ENCODE measurements around the gene UBTD2. TPM values are rescaled to one million over a fixed set of nuclear protein-coding genes. Genes with fewer than 3 reads are reported as not detected.
A peak's percentile ranks its signal among the peaks of the same experiment; 100 is the strongest.

UBTD2 gene
- total RNA-seq, 4 donors from 2014 or later: 9.1 to 14.7 (median 12.3) TPM

DNA sequence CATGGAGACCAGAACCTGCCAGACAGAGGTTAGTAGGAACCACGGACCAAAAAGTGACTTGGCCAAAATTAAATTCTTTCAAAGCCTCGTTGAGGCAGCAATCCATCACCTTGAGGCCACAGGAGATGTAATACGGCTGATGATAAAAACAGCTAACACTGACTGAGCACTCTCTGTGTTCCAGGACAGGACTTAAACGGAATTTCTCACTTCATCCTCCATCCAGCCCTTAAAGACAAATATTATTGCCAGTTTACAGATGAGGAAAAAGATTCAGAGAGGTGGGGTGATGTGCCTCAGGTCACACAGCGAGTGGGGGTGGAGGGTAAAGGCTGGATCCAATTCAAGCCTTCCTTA lies 120.6 kb downstream of the UBTD2 start:
- Histone ChIP-seq H3K36me3 (no peaks in the 10 kb centered on the region), H3K27me3 (no peaks in the 10 kb centered on the region), H3K27ac (peak overlapping the region in 2 of 4 donors; percentile 2 to 9), H3K4me1 (peaks cover 0 to 67% (median 22%) of the 10 kb centered on the region in 3 donors), H3K9me3 (no peaks in the 10 kb centered on the region), H3K4me3 (no peak overlapping the region)
- WGBS, 2 donors: 58 to 70% methylated on average over 5 of the region's 5 CpGs
- no peak for DNase-seq
- intact Hi-C loops (cut with DNase I): no loop called here
- no peak for TF ChIP-seq POLR2A (IDR thresholded peaks at IDR 0.05)
- TF ChIP-seq, protein P1, sequence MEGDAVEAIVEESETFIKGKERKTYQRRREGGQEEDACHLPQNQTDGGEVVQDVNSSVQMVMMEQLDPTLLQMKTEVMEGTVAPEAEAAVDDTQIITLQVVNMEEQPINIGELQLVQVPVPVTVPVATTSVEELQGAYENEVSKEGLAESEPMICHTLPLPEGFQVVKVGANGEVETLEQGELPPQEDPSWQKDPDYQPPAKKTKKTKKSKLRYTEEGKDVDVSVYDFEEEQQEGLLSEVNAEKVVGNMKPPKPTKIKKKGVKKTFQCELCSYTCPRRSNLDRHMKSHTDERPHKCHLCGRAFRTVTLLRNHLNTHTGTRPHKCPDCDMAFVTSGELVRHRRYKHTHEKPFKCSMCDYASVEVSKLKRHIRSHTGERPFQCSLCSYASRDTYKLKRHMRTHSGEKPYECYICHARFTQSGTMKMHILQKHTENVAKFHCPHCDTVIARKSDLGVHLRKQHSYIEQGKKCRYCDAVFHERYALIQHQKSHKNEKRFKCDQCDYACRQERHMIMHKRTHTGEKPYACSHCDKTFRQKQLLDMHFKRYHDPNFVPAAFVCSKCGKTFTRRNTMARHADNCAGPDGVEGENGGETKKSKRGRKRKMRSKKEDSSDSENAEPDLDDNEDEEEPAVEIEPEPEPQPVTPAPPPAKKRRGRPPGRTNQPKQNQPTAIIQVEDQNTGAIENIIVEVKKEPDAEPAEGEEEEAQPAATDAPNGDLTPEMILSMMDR (IDR thresholded peaks at IDR 0.05): no peak

DNA sequence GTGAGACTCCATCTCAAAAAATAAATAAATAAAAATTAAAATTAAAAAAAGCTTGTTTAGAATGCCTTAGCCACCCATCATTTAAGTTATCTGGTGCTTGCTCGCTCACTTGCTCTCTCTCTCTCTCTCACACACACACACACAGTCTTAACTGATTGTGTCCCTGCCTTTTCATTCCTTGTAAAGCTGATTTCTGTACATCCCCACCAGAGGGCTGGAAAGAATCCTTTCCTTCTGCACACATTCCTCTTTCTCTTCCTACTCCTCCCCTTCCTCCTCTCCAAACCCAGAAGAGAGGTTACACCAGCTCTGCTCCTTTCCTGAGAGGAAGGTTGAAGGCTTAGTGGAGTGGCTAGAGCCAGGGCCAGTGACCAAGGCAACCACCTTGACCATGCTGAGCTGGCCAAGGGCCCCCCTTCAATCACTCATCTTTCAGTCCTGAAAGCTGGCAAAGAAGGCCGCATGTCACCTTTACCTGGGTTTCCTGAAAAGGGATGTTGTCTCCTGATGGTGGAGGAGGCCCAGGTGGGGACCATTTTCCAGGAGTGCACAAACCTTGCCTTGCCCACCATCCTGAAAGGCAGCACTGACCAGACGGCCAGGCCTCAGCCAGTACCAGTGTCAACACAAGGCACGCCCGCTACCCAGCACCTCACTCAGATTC lies 121.1 kb downstream of the UBTD2 start:
- H3K27me3 ChIP-seq: no peaks in the 10 kb centered on the region
- no peak for TF ChIP-seq POLR2A (IDR thresholded peaks at IDR 0.05)
- TF ChIP-seq, protein P1 (IDR thresholded peaks at IDR 0.05): no peak
- 84 to 87% methylated on average over 2 to 3 of the region's 5 CpGs for WGBS, 2 donors
- no peaks in the 10 kb centered on the region for H3K36me3 ChIP-seq
- intact Hi-C loops (cut with DNase I): no loop called here
- H3K4me1 ChIP-seq: peaks cover 0 to 62% (median 18%) of the 10 kb centered on the region in 3 donors
- no peak for DNase-seq
- H3K4me3 ChIP-seq: no peak overlapping the region
- H3K9me3 ChIP-seq: no peaks in the 10 kb centered on the region
- peak overlapping the region in 1 of 4 donors; percentile 2 for H3K27ac ChIP-seq

DNA sequence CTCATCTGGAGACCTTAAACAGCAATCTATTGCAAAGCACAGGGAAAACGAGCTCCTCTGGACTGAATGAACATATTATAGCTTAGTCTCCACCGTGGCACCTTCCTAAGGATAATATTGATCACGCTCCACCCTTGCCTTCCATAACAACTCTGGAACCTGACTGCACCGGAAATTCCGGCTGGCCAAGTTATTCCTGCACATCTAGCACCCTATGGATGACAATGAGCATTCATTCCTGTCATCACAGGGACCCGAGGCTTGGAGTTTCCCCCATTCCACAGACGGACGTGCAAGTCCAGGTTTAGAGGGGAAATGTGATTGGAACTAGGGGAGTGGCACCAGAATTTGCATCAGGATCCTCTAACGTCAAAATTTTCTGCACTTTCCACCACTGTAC lies 123.1 kb downstream of the UBTD2 start:
- WGBS, 2 donors: 71 to 73% methylated on average over 5 to 7 of the region's 9 CpGs
- H3K4me1 ChIP-seq: peaks cover 0 to 54% (median 13%) of the 10 kb centered on the region in 3 donors

More for the DNA sequence above, 123.1 kb downstream of the UBTD2 start:
- Histone ChIP-seq H3K36me3 (peaks cover 0 to 12% (median 7%) of the 10 kb centered on the region in 3 donors), H3K27ac (no peak overlapping the region), H3K9me3 (no peaks in the 10 kb centered on the region), H3K4me3 (no peak overlapping the region), H3K27me3 (no peaks in the 10 kb centered on the region)
- no peak for DNase-seq
- TF ChIP-seq POLR2A (IDR thresholded peaks at IDR 0.05): no peak
- TF ChIP-seq, protein P1 (IDR thresholded peaks at IDR 0.05): no peak
- intact Hi-C loops (cut with DNase I): no loop called here

Small RNA genes within 50 kb of the gene (small RNA-seq; reads per million reads assigned to genes)
- gene RF00191: 0 reads per million in 4 donors

Other genes starting within 250 kb of the UBTD2 start
- 10 to 100 TPM in 1 of 4 donors, 1 to 10 TPM in 3; 5.4 to 15.6 (median 8.9) TPM for gene STK10, start 95.5 kb downstream of the UBTD2 start, total RNA-seq
- gene EFCAB9, start 89.6 kb downstream of the UBTD2 start, total RNA-seq: not detected
- gene SH3PXD2B, start 170.8 kb upstream of the UBTD2 start, total RNA-seq: 10 to 100 TPM in 3 of 4 donors, 1 to 10 TPM in 1; 7.1 to 22.1 (median 13.8) TPM